ENCODE results near the gene C6orf132. TPM values are rescaled to one million over a fixed set of nuclear protein-coding genes. Genes with fewer than 3 reads are reported as not detected.
A peak's percentile ranks its signal among the peaks of the same experiment; 100 is the strongest.

Gene C6orf132
- total and polyA plus RNA-seq, 2 experiments from 2014 or later = 22.2 to 40.9 TPM

DNA sequence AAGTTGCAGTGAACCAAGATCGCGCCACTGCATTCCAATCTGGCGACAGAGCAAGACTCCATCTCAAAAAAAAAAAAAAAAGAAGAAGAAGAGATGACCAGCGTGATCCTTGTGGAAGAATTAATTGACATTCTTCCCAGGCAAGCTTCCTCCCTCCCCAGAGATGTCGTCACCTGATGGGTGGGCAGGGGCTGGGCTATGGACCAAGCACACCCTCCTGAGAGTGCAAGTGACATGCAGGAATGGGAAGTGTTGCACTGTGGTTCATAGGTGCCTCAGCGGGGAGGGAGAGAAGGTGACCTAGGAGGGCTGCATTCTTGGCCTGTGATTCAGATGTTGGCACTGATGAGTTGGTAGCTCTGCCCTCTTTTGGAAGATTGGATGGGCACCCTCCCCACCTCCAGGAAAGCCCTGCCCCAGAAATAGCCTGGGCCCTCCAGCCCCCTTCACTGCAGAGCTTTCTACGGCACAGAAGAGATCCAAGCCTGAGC is 54.3 kb downstream of the C6orf132 start:
- H4K20me1 ChIP-seq (replicated peaks; ENCODE audit: insufficient read depth) = no peaks in the 10 kb centered on the region
- H3K79me2 ChIP-seq (replicated peaks; ENCODE audit: insufficient read depth) = no peaks in the 10 kb centered on the region
- H2AFZ ChIP-seq = no peak overlapping the region
- Mint-ChIP-seq H3K36me3 (ENCODE audit: low read depth) (no peaks in the 10 kb centered on the region; the same call in 2 of the 3 replicates), H3K27ac (no peak overlapping the region), H3K4me3 (no peak overlapping the region), H3K27me3 (ENCODE audit: insufficient read depth, low read depth, poor library complexity) (peaks cover 34% of the 10 kb centered on the region), H3K4me1 (peaks cover 21% of the 10 kb centered on the region), H3K9me3 (no peaks in the 10 kb centered on the region)
- DNase-seq (ENCODE audit: low spot score) = peak; percentile 19
- H3K4me2 ChIP-seq = no peak overlapping the region
- TF ChIP-seq NANOG (IDR thresholded peaks at IDR 0.05; ENCODE audit: borderline replicate concordance) (no peak), JUNB (IDR thresholded peaks at IDR 0.05; ENCODE audit: unreplicated experiment) (no peak), POLR2AphosphoS5 (IDR thresholded peaks at IDR 0.05; ENCODE audit: low read depth) (no peak), ZNF114 (CRISPR knock-in tag; IDR thresholded peaks at IDR 0.05) (no peak), REST (IDR thresholded peaks at IDR 0.05; ENCODE audit: unreplicated experiment) (no peak), ETS1 (IDR thresholded peaks at IDR 0.05) (no peak), EZH2 (IDR thresholded peaks at IDR 0.05; ENCODE audit: low read depth, unreplicated experiment) (no peak), CREB1 (CRISPR knock-in tag; IDR thresholded peaks at IDR 0.05; ENCODE audit: low read depth) (no peak), ZNF331 (CRISPR knock-in tag; IDR thresholded peaks at IDR 0.05; ENCODE audit: low read depth) (no peak), EZH2phosphoT487 (IDR thresholded peaks at IDR 0.05; ENCODE audit: unreplicated experiment) (no peak), STAT1 (IDR thresholded peaks at IDR 0.05; ENCODE audit: unreplicated experiment) (no peak)
- TF ChIP-seq, protein P1, sequence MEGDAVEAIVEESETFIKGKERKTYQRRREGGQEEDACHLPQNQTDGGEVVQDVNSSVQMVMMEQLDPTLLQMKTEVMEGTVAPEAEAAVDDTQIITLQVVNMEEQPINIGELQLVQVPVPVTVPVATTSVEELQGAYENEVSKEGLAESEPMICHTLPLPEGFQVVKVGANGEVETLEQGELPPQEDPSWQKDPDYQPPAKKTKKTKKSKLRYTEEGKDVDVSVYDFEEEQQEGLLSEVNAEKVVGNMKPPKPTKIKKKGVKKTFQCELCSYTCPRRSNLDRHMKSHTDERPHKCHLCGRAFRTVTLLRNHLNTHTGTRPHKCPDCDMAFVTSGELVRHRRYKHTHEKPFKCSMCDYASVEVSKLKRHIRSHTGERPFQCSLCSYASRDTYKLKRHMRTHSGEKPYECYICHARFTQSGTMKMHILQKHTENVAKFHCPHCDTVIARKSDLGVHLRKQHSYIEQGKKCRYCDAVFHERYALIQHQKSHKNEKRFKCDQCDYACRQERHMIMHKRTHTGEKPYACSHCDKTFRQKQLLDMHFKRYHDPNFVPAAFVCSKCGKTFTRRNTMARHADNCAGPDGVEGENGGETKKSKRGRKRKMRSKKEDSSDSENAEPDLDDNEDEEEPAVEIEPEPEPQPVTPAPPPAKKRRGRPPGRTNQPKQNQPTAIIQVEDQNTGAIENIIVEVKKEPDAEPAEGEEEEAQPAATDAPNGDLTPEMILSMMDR (conservative IDR thresholded peaks at IDR 0.05; ENCODE audit: low read depth in 2 of 2) = no peak
- TF ChIP-seq, protein P2, sequence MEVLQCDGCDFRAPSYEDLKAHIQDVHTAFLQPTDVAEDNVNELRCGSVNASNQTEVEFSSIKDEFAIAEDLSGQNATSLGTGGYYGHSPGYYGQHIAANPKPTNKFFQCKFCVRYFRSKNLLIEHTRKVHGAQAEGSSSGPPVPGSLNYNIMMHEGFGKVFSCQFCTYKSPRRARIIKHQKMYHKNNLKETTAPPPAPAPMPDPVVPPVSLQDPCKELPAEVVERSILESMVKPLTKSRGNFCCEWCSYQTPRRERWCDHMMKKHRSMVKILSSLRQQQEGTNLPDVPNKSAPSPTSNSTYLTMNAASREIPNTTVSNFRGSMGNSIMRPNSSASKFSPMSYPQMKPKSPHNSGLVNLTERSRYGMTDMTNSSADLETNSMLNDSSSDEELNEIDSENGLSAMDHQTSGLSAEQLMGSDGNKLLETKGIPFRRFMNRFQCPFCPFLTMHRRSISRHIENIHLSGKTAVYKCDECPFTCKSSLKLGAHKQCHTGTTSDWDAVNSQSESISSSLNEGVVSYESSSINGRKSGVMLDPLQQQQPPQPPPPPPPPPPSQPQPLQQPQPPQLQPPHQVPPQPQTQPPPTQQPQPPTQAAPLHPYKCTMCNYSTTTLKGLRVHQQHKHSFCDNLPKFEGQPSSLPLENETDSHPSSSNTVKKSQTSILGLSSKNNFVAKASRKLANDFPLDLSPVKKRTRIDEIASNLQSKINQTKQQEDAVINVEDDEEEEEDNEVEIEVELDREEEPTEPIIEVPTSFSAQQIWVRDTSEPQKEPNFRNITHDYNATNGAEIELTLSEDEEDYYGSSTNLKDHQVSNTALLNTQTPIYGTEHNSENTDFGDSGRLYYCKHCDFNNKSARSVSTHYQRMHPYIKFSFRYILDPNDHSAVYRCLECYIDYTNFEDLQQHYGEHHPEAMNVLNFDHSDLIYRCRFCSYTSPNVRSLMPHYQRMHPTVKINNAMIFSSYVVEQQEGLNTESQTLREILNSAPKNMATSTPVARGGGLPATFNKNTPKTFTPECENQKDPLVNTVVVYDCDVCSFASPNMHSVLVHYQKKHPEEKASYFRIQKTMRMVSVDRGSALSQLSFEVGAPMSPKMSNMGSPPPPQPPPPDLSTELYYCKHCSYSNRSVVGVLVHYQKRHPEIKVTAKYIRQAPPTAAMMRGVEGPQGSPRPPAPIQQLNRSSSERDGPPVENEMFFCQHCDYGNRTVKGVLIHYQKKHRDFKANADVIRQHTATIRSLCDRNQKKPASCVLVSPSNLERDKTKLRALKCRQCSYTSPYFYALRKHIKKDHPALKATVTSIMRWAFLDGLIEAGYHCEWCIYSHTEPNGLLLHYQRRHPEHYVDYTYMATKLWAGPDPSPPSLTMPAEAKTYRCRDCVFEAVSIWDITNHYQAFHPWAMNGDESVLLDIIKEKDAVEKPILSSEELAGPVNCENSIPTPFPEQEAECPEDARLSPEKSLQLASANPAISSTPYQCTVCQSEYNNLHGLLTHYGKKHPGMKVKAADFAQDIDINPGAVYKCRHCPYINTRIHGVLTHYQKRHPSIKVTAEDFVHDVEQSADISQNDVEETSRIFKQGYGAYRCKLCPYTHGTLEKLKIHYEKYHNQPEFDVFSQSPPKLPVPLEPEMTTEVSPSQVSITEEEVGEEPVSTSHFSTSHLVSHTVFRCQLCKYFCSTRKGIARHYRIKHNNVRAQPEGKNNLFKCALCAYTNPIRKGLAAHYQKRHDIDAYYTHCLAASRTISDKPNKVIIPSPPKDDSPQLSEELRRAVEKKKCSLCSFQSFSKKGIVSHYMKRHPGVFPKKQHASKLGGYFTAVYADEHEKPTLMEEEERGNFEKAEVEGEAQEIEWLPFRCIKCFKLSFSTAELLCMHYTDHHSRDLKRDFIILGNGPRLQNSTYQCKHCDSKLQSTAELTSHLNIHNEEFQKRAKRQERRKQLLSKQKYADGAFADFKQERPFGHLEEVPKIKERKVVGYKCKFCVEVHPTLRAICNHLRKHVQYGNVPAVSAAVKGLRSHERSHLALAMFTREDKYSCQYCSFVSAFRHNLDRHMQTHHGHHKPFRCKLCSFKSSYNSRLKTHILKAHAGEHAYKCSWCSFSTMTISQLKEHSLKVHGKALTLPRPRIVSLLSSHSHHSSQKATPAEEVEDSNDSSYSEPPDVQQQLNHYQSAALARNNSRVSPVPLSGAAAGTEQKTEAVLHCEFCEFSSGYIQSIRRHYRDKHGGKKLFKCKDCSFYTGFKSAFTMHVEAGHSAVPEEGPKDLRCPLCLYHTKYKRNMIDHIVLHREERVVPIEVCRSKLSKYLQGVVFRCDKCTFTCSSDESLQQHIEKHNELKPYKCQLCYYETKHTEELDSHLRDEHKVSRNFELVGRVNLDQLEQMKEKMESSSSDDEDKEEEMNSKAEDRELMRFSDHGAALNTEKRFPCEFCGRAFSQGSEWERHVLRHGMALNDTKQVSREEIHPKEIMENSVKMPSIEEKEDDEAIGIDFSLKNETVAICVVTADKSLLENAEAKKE (CRISPR knock-in tag; IDR thresholded peaks at IDR 0.05) = no peak
- H3K4me3 ChIP-seq = no peak overlapping the region
- peaks cover 26% of the 10 kb centered on the region for H3K27me3 ChIP-seq (ENCODE audit: insufficient read depth)
- no peaks in the 10 kb centered on the region for H3K9me2 ChIP-seq (ENCODE audit: insufficient read depth)
- H3K4me1 ChIP-seq (ENCODE audit: insufficient read depth) = peaks cover 11% of the 10 kb centered on the region
- no peaks in the 10 kb centered on the region for H3K36me3 ChIP-seq (ENCODE audit: insufficient read depth)
- no peaks in the 10 kb centered on the region; the same call in 1 of the 2 replicates for H3F3A ChIP-seq (replicated peaks; ENCODE audit: low read depth)
- ATAC-seq = peak; percentile 11; the same call in 1 of the 3 replicates
- no peak overlapping the region for H3K27ac ChIP-seq (ENCODE audit: low read depth)
